Measurements from ENCODE around the gene TMEM163.

DNA sequence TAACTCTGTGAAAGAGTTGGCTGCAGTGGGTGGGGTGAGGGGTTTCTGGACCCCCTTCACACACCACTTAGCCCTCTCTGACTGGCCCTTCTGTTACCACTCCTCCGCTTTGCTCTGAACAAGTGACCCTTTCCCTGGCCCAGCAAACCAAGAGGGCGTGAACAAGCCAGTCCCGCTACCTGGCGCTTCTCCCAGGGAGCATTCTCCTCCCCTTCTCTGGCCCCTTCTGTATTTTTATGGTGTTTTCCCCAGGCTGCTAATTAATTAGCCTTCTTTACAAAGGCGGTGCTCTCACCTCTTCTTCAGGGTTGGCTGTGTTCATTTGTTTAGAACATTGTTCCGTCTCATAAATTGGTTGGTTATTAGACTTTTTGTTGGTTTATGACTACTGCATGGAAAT lies 284.8 kb downstream of the TMEM163 start:
- no peak for TF ChIP-seq CTCF (IDR thresholded peaks at IDR 0.05)
- no peak for TF ChIP-seq POLR2A (IDR thresholded peaks at IDR 0.05)

Data from thyroid gland (tissue), 4 donors.